ENCODE data around the gene GPR50.

Gene GPR50

DNA sequence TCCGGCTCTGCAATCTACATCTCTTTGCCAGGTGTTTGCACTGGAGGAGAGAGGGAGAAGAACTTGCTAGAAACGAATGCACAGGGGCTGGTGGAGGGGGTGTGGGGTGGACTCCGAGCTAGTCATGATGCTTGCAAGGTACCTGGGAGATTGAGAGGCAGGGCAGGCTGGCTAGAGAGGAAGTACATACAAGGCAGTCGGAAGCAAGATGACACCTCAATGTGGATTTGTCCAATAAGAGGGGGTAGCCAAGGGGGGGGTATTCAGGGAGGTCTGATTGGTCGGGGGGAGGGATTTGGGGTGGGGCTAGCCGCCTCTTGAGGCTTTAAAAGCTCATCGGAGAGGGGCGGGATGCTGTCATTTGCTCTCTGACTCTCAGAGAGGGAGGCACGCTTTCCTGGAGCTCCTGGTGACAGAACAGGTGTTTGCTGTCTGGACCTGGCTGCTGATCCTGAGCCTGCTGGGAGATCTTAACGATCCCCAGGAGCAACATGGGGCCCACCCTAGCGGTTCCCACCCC is at the start of gene GPR50:
Gene GPR50 (plus strand): TSS at position 354 of the 520 bp plus-strand sequence. CDS start 138 bp downstream, at position 492.
- no peak for DNase-seq

DNA sequence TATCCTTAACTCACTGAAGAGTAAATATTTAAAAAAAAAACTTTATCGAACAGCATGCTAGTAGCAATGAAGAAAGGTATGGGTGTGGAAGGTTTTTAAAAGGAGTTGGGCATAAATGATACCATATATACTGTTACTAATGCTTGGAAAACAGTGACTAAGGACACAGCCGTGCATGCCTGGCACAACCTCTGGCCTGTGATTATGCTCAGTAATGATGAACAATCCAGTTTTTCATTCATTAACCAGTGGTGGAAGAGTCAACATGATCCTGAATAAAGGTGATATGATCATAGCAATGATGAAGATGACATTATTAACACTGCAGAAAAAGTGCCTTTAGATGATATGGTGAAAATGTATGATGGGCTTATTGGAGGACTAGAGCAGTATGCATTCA is 43.9 kb upstream of the GPR50 start:
- DNase-seq: no peak

DNA sequence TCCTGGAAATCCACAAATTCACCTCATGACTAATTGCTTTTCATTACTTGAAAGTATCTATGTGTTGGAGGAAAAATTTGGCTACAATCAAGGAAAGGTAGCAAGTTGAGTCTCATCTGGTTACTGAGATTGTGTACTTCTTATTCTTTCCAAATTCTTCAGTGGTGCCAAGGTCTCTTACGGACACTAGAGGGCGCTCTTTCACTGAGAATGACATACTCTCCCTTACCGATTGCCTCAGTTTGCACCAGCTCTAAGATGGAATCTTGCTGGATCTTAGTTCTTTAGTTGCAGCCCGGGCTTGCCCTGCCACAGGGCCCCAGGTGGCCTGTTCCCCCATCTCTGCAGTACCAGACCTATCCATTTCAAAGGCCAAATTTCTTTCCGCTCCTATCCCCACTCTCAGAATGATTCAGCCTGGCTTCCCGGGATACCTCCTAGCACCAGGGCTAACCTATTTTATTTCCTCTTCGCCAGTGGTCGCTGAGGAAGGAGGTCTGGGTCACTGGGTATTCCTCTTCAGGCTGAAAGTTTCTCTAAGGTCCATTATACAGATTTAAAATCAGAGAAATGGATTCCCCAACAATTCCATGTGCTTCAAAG is 24.6 kb upstream of the GPR50 start:
- DNase-seq: no peak

DNA sequence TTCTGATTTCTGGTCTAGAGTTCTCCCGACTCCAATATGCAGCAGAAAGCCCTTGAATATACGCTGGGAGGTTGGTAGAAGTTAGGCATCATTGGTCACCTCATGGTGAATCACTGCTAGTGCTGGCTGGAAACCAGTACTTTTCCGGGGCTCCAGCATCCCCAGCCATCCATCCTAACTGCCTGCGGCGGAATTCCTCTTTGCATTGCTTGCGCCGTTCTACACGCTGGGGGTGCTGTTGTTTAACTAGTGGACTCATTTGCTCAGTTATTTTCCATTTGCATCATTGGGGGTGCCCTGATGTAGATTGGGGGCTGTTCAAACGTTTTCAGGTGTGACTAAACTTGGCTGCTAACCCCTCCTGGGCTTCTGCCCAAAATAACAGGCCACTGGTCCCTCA is 23.3 kb upstream of the GPR50 start:
- DNase-seq: no peak

DNA sequence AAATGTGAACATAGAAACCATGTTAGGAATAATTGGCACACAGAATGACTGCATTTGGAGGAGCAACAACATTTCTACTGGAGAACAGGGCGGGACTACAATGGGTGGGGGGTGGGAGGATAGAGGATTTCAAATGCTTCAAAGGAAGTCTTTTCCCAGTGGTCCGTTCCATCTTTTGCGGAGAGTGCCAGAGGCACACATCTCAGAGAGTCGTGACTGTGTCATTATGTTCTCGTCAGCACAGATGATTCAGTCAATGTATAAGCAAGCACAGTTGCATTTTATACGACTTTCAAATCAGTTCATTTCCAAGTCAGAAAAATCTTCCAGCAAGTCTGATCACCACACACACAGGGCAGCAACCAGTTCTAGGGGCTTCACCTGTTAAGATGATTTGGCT is 22.7 kb upstream of the GPR50 start:
- DNase-seq: no peak

DNA sequence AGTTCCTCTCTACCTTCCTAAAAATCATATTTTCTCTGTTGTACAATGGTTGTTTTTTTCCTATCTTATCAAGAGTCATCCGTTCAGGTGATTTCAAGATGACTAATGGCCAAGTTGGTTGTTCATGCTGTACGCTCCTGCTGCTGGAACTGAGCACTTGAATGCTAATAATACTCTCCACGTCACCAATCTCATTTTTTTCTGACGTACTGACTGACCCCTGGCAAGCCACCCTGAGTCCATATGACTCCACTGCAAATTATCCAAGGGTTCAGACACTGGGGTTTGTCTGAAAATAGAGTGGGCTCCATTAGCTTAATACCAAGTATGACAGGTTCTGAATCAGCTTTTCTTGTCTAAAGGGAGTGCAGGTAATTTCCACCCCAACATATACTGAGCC is 21.1 kb upstream of the GPR50 start:
- DNase-seq: no peak

DNA sequence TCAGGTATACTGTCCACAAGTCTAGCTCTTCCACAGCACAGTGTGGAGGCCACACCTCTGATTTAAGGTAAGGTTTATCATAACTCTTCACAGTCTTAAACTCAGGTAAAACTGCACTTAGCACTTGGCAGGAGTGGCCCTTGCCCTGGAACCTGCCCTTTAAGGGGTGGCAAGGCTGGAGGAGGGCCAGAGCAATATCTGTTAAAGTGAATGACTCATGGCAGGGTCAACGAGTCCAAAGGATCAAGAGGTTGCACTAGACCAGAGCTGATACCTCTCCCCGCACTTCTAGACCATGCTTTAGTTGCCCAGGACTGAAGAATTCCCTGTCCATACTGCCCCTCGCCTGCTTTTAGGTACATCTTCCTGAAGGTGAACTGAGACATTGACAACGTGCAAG is 14.7 kb upstream of the GPR50 start:
- DNase-seq: no peak

DNA sequence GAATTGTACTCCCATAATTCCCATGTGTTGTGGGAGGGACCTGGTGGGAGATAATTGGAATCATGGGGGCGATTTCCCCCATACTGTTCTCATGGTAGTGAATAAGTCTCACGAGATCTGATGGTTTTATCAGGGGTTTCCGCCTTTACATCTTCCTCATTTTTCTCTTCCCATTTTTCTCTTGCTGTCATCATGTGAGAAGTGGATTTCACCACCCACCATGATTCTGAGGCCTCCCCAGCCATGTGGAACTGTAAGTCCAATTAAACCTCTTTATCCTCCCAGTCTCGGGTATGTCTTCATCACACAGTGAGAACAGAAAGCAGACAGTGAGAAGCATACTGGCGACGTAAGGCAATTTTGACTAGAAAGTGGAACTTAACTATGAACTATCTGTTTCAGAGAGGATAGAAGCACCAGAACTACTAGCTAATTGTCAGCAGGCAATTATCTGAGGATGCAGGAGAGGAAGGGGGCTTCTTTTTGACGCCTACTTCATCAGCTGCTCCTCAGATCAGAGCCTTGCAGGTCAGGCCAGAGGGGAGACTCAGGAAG is 8.5 kb upstream of the GPR50 start:
- DNase-seq: no peak

DNA sequence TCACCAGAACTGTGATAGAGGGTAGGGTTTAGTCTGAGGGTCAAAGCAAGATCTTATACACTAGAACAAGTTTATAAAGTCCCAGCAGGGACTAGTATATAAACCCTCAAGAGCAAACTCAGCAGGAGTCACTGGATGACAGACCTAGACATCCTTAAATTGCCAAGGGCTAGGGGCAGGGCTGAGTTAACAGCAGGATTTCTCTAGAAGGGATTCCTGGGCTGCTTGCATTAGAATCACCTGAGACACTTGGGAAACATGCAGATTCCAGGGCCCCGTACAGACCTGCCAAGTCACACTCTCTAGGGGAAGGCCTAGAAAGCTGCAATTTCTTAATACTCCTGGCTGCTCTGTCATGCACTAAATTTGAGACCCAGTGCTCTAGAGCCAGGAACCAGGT is 6.6 kb upstream of the GPR50 start:
- DNase-seq: no peak

DNA sequence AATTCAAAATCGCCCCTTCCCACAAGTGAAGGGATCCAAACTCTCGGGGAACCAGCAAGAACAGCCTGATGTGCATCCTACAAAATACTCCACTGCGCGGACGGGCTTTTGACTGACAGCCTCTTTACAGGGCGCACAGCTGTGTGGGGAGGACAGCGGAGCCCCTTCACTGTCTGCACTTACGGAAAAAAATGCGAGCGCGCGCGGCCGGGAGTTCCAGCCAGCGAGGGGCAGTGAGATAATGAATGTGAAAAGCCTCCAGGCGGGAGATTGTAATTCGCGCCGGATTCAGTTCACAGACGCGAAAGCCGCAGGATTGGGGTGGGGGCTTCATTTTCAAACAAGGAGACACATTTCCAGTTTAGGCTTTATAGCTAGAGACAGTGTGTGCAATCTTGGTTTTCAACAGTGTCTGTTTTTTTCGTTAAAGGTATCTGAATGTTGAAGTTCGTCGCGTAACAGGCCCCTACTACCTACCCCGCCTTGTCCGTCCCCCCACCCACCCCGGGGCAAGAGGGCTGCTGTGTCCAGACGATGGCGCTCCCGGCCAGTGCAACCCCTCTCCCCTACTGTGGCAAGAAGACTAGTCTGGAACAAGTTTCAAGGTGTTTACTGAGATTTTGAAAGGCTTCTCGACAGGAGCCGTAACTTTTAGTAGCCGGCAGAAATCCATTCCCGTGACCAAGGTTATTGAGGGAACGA is 1.7 kb upstream of the GPR50 start:
- no peak for DNase-seq

DNA sequence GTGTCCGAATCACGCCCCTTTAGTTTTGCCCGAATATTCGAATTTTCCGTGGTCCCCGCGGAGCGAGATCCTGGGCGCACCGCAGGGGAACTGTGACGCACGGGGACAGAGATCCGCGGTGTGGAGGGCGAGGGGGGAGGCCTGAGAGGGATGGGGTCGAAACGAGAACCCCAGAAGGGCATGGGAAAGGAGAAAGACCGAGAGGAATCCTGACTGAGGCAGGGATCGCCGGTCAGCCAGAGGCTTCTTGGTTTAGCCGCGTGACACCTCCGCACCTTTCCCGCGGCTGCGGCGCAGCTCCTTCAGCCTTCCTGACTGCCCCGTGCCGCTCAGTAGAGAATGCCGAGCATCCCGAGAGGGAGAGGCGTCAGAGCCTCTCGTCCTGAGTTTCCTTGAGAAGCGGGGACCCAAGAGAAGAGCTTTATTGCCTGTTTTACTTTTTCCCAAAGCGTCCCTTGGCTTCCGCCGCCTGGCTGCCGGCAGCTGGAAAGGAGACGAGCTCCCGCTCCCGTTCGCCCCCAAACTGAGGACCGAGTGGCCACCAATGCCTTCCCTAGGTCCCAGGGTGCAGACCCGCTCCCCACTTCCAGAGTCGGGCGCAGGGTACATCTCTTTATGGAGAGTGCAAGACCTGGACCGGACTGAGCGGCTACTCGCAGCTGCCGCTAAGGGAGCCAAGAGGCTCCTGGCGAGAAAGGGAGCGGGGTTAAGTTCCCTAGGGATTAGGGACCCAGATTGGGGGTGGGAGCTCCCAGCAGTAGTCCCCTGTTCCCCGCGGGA is 911 bp upstream of the GPR50 start:
- DNase-seq: no peak

DNA sequence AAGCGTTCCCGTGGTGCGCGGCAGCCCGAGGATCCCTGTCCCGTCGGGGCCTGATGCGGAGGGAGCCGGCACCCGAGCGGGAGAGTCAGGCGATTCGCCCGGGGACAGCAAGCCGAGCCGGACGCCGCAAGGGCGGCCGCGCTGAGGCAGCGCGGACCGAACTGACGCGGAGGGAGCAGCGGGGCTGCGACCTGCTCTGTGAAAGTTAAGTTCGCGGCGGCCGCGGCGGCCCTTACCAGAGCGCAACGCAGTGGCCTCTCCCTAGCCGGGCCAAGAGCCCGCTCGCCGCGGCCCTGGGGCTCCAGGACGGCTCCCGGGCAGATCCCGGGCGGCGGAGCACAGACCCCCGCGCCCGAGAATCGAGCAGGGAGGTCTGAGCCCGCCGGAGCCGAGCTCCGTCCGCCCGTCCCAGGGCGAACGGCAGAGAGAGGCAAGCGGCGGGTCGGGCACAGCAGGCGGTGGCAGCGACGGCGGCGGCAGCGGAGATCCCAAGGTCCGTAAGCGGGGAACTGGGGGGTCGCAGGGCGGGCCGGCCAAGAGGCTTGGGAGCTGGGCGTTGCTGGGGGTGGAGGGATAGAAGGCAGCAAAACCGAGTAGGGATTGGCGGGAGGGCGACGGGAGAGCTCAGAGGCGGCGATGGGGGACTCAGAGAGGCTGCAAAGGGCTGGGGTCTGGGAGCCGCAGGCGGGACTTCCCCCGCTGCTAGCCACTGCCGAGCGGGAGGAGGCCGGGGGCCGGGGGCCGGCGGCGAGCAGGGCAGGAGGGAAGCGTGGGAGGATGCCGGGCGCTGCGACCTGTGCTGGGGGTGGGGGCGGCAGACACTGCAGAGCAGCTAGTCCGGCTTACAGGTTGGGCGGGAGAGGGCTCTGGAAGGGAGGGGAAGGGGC is 1.0 kb downstream of the GPR50 start:
- no peak for DNase-seq

DNA sequence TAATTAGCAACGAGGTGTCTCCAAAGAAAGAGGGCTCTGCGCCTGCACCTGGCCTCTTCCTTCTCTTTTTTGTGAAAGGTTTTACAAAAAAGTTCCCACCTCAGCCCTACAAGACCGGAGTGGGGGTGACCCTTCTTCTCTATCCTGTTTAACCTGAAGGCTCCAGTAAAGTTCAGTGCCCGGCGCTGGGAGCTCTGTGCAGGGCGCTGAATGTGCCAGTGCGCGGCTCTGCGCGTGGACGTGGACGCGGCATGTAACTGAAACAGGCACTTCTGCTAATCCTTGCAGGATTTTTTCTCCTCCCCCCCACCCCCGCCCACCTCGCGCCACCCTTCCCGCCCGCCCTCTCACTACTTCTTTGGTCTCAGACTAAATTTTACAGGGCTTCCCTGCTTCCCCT is 2.4 kb downstream of the GPR50 start:
- no peak for DNase-seq

DNA sequence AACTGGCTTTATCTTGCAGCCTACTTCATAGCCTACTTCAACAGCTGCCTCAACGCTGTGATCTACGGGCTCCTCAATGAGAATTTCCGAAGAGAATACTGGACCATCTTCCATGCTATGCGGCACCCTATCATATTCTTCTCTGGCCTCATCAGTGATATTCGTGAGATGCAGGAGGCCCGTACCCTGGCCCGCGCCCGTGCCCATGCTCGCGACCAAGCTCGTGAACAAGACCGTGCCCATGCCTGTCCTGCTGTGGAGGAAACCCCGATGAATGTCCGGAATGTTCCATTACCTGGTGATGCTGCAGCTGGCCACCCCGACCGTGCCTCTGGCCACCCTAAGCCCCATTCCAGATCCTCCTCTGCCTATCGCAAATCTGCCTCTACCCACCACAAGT is 4.0 kb downstream of the GPR50 start:
- DNase-seq: no peak

DNA sequence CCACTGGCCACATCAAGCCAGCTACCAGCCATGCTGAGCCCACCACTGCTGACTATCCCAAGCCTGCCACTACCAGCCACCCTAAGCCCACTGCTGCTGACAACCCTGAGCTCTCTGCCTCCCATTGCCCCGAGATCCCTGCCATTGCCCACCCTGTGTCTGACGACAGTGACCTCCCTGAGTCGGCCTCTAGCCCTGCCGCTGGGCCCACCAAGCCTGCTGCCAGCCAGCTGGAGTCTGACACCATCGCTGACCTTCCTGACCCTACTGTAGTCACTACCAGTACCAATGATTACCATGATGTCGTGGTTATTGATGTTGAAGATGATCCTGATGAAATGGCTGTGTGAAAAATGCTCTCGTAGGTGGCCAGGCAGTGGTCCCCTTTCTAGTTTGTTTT is 4.7 kb downstream of the GPR50 start:
- no peak for DNase-seq

DNA sequence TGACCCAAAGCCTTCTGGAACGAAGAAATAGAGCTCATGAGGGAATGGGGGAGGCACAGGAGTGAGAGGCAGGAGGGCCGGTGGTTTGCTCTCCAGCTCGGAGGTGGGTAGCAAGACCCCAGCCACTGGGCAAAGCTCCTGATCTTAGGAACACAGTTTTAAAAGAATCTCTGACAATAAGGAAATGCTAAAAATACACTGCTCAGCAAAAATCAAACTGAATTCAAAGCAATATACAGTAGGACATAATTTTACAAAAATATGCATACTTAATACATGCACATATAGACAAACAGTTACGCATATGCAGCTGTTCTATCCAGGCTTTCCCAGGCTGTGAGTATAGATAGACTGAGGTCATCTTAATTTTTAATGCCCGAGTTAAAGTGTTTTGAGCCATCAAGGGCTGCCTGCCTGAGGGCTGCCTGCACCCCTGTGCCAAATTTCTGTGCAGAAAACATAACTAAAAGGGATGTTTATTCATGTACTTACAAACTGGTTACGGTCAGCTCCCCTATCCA is 6.9 kb downstream of the GPR50 start:
- DNase-seq: no peak

DNA sequence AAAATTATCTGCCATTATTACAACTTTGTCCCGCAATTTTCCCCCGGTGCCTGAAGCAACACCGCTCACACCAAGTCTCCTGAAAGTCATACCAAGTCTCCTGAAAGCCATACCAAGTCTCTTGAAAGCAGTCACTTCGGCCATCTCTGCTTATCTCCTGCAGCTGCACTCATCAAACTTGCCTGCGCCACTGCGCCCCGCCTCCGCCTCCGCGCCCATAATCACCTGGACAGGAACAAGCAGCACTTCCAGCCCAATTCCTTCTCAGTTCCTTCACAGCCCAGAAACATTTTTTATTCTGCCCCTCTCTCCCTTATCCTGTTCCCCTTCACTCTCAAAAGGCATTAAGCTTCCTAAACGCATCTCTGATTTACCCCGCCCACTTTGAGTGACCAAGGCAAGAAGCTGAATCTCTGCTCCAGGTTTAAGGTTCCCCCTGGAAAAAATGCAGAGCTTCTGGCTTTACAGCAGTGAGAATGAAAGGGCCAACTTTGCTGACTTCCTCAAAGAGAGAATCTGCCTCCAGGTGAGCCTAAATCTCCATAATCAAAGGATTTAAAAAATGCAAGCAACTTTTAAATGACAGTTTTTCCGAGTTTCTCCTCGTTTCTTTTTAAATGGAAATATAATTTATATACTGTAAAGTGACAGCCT is 7.7 kb downstream of the GPR50 start:
- DNase-seq: no peak

DNA sequence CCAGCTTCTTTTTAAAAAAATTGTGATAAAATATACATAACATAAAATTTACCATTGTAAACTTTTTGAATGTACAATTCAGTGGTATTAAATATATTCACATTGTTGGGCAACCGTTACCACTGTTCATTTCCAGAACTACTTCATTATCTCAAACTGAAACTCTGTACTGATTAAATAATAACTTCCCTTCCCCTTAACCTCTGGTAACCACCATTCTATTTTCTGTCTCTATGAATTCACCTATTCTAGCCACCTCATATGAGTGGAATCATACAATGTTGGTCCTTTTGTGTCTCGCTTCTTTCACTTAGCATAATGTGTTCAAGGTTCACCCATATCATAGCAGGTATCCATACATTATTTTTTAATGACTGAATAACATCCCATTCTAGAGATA is 8.3 kb downstream of the GPR50 start:
- DNase-seq: no peak

DNA sequence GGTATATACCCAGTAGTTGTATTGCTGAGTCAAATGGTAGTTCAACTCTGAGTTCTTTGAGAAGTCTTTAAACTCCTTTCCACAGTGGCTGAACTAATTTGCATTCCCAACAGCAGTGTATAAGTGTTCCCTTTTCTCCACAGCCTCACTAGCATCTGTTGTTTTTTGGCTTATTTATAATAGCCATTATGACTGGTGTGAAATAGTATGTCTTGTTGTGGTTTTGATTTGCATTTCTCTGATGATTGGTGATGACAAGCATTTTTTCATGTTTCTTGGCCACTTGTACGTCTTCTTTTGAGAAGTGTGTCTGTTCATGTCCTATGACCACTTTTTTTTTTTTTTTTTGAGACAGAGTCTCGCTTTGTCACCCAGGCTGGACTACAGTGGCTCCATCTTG is 30.5 kb downstream of the GPR50 start:
- no peak for DNase-seq

DNA sequence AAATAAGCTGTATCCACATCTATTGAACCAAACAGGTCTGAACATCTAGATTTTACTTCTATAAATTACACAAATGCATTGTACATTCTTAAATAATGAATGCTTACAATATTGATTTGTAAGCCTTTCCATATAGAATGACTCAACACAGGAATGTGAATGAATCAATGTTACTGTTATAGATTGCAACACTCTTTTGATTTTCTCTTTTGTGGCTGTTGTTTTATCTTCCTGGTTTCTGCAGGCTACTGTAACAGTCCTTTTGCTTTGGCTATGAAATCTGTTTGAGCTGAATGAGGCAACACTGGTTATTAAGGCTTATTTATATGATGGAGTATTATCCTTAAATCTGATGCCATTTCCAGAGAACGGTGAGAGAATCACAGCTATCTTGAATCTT is 49.5 kb downstream of the GPR50 start:
- no peak for DNase-seq

DNA sequence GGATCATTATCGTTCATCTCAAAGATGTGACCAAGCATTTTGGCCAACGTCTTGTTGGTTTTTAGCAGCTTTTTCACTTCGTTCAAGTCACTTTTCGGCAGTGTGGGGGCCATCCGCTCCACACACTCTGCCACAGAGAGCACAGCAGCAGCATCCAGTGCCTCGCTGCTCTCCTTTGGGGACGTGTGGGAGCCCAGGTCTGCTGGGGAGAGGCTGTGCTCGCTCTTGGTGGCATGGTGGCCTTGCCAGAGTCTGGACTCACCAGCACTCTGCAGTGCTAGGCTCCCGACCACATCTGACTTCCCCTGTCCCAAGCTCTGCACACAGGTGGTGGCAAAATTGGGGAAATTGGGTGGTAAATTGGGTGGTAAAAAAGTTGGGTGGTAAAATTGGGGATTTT is 50.6 kb downstream of the GPR50 start:
- no peak for DNase-seq

DNA sequence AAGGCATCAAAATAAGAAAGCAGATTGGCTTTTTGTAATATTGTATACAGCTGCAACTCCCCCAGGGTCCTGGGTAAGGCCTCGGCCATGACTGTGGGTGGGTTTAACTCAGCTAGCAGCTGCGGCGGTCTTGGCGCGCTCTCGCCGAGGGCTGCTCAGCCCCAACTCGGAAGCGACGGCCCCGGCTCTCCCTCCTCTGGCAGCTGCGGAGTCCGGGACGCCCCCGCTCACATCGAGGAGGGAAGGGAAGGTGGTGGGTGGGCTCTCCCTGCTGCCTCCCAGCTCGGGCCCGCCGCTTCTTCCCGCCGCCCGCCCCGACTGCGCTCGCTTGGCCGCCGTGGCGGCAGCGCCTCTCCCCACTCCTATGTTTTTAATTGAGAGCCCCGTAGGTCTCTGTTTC is 51.2 kb downstream of the GPR50 start:
- no peak for DNase-seq

Data from activated CD8-positive, alpha-beta memory T cell treated with anti-CD3 and anti-CD28 coated beads, Interleukin-2, amount 50 U/mL, for 48 hours (primary cell).